GM18526 (cell line): ENCODE results near the gene ARMC2.

ENCODE experiments used
- POLR2A ChIP-seq: IDR thresholded peaks from 3 replicates; pipeline ENCODE4 v1.6.1; 2011; ENCODE audit not compliant: insufficient read length; ENCODE audit errors: extremely low read depth

ARMC2 gene

DNA sequence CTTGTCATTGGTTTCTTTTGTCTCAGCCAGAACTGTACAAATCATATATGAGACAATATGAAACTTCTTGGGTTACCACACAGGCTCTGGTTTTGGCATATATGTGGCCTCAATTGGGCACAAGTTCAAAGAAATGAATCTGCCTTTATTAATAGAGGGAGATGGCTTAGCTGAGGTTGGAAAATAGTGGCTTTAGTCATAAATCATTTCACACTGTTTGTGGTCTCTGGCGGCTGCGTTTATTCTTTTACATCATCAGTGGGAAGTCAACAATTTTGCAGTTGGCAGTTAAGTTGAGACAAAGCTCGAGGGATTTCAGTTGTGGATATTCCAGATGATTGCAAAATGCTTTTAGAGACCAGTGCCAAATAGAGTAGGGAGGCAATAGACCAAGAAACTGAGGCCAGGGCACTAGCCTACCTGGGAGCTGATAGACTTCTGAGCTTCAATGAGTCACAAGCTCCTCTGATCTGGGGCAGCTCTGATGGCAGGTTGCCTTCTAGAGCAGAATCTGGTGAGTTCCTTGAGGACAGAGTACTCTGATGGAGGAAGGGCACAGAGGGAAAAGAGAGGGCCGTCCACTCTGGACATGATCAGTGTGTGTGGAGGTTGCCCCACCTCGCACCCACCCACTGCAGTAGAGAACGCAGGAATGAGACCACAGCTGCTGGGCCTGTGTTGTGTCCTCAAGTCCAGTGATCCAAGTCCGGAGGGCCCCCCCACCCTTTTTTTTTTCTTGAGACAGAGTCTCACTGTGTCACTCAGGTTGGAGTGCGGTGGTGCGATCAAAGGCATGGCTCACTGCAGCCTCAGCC lies 73.5 kb downstream of the ARMC2 start:
- TF ChIP-seq POLR2A, result no peak

DNA sequence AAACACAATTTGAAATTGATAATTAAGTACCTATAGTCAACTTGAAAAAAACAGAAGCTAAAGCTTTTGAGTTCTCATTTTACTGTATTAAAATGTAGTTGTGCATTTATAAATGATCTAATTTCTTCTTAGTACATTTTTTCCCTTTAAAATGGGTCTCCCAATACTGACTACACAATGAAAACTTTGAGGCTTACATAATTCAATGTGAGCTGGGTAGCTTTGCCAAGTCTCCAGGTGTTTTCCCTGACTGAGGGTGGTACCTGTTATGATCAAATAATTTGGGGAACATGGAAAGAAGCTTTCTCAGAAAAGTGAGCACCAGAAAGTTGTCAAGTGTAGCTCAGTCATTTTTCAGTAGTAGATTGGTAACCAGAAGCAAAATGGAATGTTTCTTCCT lies 74.3 kb downstream of the ARMC2 start:
- TF ChIP-seq POLR2A, result no peak

DNA sequence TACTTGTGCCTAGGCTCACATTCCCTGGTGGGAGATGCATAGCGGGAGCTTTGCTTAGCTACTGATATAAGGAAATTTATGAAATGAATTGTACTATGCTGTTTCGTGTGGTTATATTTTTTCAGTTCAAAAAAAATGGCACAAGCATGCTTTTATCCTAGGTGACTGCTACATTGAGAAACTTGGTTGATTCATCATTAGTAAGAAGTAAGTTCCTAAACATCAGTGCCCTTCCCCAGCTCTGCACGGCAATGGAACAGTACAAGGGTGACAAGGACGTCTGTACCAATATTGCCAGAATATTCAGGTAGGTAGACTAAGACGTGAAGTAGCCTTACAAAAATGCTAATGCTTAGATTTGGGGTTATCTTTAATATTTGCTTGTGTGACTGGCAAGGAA lies 79.7 kb downstream of the ARMC2 start:
- no peak for TF ChIP-seq POLR2A

DNA sequence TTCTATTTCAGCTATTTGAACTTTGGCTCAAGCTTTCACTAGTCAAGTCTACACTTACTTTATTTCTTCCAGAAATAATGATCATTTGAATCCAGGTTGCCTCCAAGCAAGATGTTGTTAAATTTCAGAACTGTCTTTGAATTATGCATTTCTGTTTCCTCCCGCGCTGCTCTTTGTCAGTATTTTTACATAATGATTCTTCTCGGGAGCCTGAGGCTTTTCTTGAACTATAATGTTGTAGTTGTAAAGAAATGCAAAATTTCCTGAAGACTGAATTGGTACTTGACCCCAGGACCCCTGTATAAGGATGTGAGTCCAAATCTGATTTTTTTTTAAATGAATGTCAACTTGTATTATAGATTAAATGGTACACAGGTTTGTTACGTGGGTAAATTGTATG lies 80.4 kb downstream of the ARMC2 start:
- TF ChIP-seq POLR2A, result no peak

DNA sequence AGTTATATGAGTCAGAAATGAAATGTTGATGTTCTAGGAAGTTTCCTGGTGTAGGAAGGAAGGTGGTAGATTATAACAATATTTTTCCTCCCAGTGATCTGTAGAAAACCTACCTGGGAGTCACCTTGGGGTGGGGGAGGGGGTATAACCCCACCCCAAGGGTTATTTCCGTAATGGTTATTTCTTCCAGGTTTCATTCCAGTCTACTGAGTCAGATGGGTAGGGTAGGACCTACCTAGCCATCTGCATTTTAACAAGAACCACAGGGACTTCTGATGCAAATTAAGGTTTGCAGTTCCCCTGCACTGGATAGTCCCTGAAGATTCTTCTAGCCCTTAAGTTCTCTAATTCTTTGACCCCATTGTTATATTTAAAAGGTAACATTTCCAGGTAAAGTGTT lies 88.9 kb downstream of the ARMC2 start:
- TF ChIP-seq POLR2A, result no peak

DNA sequence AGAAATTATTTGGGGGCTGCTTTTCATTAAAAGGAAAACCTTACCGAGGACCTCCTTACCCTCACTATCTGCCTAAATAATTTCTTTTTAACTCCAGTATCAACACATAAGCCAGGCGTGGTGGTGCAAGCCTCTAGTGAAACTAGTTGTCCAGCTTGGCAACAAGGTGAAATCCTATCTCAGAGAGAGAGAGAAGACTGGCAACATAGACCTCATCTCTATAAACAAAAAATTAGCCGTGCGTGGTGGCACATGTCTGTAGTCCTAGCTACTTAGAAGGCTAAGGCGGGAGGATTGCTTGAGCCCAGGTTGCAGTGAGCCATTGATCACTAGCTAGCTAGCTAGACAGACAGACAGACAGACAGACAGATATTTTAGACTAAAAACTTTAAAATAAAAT lies 92.5 kb downstream of the ARMC2 start:
- no peak for TF ChIP-seq POLR2A

DNA sequence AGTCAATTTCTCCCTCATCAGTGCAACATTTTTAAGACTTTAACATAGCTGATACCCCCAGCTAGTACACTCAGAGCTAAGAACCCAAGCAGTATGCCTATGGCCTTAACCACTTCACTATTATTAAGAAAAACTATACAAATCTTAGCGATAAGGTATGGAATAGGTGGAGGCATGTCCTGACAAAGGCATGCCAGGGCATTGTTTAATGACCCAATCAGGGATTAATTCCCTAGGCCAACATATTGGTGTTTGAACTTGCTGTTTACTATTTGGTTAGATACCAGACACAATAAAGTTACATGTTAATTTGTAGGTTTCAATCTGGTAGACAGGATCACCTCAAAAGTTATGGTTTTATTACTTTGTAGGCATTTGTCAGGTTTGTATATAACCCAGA lies 93.1 kb downstream of the ARMC2 start:
- TF ChIP-seq POLR2A, result no peak

DNA sequence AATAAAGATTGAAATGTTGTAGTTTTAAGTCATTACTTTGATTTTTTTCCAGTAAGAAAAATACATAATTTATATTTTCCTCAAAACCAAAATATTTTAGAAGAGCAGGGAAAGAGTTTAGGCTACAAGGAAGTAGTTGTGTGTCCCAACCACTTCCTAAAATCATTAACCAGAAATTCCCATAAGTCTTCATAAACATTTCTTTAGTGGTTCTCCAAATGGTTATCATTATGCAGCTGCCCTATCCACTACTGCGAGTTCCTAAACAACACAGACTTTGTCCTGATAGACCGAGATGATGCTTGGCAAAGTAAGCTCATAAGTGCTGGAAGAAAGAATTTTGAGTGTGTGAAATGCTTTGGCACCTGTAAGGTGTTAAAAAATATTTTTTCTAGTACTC lies 93.6 kb downstream of the ARMC2 start:
- no peak for TF ChIP-seq POLR2A

DNA sequence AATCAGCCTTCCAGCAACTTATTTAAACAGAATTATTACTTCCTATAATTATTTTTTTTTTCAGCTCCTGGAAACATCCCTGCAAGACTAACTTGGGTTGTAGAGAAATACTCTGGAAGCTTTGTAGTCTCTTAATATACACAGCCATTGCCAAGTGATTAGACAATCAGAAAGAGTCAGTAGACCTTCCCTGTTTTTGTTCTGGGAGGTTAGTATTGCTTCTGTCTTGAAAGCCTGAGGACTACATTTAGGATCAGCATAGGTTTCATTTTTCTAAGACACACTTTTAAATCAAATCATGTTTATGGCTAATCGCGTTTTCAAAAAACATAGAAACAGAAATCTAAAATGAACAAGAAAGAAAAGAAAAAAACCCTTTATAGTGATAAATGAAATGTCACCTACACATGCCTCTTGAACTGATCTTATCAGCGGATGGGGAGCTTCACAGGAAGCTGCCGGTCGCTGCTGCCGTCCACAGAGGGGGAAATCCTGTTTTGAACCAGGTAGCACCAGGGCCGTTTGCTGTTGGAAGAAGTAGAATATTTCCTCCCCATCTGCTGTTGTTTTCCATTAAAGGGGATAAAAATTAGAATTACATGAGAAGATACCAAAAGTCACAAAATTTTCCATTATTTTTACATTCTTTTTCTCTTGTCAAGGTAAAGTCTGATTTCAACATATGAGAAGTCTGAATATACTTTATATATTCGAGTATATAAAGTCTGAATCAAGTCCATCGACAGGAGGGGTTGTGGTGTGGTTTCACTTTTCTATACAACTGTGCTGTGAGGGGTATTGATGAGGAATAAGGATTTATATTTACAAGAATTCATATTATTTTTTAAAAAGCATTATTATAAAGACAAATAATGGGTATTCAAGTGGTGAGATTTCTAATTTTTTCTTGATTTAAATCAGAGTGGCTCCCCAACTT lies 94.6 kb downstream of the ARMC2 start:
- TF ChIP-seq POLR2A, result no peak

DNA sequence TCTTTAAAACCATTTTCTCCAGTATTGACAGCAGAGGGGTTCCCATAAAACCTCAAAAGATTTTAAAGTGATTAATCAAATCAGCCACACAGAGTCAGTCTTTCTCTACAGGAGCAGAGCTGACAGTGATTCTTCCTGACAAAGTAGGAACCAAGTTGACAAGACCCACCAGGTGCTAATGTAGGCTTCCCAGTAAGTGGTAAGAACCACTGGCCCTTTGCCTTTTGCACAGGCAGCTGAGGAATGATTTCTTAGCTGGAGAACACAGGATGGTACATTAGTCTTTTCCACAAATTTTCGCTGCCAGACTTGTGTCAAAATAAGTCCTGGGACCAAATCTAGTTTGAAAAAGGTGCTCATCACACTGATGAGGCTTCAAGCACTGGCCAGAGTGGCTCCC lies 95.8 kb downstream of the ARMC2 start:
- TF ChIP-seq POLR2A, result no peak

DNA sequence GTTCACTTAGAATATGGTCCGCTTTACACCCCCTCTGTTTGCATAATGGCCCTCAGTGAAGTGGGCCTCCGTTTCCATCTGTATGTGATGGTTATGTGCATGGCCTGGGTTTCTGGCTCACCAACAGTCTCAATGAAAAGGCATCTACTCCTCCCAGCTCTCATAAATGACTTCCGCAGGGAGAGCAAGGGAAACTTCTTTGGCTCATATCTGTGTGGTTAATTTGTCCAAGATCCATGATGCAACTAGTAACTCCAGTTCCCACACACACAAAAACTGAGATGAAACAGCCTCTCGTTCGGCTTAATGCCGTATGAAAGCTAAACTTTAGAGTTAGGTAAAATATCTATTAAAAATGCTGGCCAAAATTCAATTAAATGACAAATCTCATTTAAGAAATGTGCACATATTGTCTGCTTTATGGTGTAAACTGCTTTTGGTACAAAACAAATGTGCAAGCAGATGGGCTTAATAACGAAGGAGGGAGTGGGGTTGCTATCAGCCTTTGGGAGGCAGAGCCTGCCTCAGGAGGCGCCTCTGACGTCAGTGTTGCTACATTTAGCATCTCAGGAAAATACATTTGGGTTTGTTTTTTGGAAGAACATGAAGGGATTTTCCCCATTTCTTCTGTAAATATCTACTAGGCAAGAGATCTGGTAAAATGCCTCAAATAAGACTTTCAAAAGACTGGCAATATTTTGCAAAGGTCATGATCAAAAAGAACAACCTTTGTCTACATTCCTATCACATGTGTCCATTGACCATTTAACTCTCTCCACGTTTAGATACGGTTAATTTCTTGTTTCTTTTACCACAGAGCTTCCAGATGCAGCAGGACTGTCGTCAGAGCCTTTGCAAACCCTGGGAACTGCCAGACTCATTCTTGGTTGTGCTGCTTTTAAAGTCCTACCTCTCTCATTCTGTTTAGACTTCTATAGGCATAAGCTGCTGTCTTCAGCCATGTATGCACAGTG lies 96.8 kb downstream of the ARMC2 start:
- TF ChIP-seq POLR2A, result no peak

DNA sequence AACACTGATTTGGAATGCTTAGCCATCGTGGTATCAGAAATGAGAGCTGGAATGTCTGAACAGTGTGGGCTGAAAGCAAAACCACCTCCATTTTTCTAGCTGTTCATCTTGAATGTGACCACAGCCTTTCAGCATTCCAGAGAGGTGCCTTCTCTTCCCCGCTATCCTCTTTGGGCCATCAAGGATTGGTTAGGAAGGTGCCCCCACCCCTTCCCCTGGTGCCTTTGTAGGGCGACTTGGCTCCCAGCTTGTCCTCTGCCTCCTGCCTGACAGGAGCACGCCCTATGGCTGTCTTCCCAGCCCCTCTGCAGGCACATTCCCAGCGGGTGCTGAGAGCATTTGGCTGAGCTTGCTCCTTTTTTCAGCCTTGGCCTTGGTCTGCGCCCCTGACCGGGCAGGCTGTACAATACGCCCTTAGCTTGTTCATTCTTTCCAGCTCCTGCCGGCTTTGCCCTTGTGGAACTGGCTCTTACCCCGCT lies 97.5 kb downstream of the ARMC2 start:
- no peak for TF ChIP-seq POLR2A

DNA sequence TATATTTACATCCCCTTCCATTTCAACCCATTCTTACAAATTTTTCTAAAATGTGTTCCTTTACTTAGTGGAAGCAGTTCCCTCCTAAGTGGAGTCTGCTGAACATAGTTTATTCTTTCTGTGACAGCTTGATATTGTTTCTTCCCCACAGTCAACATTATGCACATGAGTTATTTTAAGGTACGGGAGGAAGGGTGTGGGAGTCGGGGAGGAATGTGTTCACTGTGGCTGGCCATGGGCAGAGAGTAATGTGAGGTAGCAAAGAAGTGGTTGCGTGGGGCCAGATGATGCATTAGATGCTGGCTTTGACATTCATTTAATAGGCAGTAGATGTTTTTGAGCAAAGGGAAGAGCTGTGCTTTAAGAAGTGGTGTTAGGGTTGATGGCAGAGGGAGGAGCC lies 98.5 kb downstream of the ARMC2 start:
- no peak for TF ChIP-seq POLR2A

DNA sequence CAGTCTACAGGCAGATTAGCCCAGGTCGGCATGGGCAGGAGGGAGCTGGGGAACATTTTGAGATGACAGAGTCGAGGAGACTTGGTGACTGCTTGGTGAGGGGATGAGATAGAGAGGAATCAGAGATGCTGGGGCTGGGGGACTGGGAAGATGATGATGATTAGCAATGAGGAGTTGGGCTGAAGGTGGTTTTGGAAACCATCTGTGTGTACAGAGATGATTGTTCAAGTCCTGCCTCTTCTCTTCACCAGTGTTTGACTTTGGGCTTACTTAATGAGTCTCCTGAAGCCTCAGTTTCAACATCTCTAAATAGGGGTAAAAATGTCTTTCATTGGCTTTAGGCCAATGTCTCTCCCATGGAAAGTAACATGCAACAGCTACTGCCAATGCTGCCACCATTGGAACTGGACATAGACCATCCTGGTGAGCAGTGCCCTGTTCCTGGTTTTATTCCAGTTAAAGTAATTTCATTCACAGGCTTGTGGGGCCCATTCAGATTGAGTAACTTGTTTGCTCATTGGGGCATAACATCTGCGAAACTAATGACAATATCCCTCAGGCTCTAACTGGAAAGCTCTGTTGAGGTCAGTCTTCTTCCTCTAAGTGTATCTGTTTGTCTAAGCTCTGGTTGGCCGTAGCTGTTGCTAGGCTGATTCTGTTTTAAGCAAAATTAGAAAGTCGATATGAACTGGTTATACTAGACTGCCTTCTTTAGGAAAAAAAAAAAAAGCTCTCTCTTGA lies 99.1 kb downstream of the ARMC2 start:
- no peak for TF ChIP-seq POLR2A
